DOHH2 (cell line): Measurements from ENCODE around the gene GPD1L.

ENCODE experiments used
- H3F3A ChIP-seq: fragments of 200-600 bp; sonication (generic), shearing (Covaris generic); 2 replicates; pipeline ENCODE4 v1.6.0; 2016; ENCODE audit warnings: antibody characterized with exemption, mild to moderate bottlenecking; ENCODE audit not compliant: control insufficient read depth, insufficient read depth
- H3K27ac ChIP-seq: fragments of 200-600 bp; sonication (generic); 2 replicates; pipeline ENCODE4 v1.5.1; 2014; ENCODE audit warnings: low read depth, mild to moderate bottlenecking, low read length, moderate library complexity
- H3K27me3 ChIP-seq: fragments of 200-600 bp; sonication (generic); 2 replicates; pipeline ENCODE4 v1.6.1; 2014; ENCODE audit warnings: mild to moderate bottlenecking, low read length, mixed read lengths; ENCODE audit not compliant: control insufficient read depth
- H3K36me3 ChIP-seq: fragments of 200-600 bp; sonication (generic); 2 replicates; pipeline ENCODE4 v1.6.1; 2014; ENCODE audit warnings: mild to moderate bottlenecking, low read length, moderate library complexity, mixed read lengths; ENCODE audit not compliant: control insufficient read depth
- H3K4me1 ChIP-seq: fragments of 200-600 bp; sonication (generic); 2 replicates; pipeline ENCODE4 v1.6.1; 2014; ENCODE audit warnings: mild to moderate bottlenecking, low read length, mixed read lengths; ENCODE audit not compliant: control insufficient read depth
- H3K4me2 ChIP-seq: fragments of 200-600 bp; sonication (generic); 2 replicates; pipeline ENCODE4 v1.6.0; 2014; ENCODE audit warnings: mild to moderate bottlenecking, low read length, moderate library complexity
- H3K4me3 ChIP-seq: fragments of 200-600 bp; sonication (generic); 2 replicates; pipeline ENCODE4 v1.5.1; 2014; ENCODE audit warnings: mild to moderate bottlenecking, low read length, mixed read lengths
- H3K79me2 ChIP-seq: fragments of 200-600 bp; sonication (generic); 2 replicates; pipeline ENCODE4 v1.6.1; 2014; ENCODE audit warnings: mild to moderate bottlenecking, low read length, mixed read lengths; ENCODE audit not compliant: control insufficient read depth
- H3K9me2 ChIP-seq: fragments of 200-600 bp; sonication (generic); replicated peaks from 2 replicates; pipeline ENCODE4 v1.6.1; 2014; ENCODE audit warnings: mild to moderate bottlenecking, low read length, mixed read lengths; ENCODE audit not compliant: control insufficient read depth
- H3K9me3 ChIP-seq: fragments of 200-600 bp; sonication (generic); 2 replicates; pipeline ENCODE4 v1.6.1; 2014; ENCODE audit warnings: antibody characterized with exemption, low read length, mixed read lengths; ENCODE audit not compliant: control insufficient read depth, insufficient read depth
- H4K20me1 ChIP-seq: fragments of 200-600 bp; sonication (generic); 2 replicates; pipeline ENCODE4 v1.6.0; 2014; ENCODE audit warnings: low read depth, mild to moderate bottlenecking, antibody characterized with exemption, low read length, moderate library complexity; ENCODE audit not compliant: control insufficient read depth, insufficient read depth
- CTCF ChIP-seq: fragments of 200-600 bp; sonication (generic); IDR thresholded peaks from one replicate; pipeline ENCODE4 v1.5.1; 2014; ENCODE audit warnings: antibody characterized with exemption, mild to moderate bottlenecking, low read depth, low read length; ENCODE audit not compliant: poor library complexity, severe bottlenecking
- EZH2phosphoT487 ChIP-seq: fragments of 200-600 bp; sonication (generic); IDR thresholded peaks from 2 replicates; pipeline ENCODE4 v1.6.1; 2017; ENCODE audit warnings: borderline replicate concordance, mild to moderate bottlenecking, antibody characterized with exemption, low read length, moderate library complexity, mixed read lengths

GPD1L gene

GRCh38 chr3:32181365-32181764 is 74.9 kb downstream of the GPD1L start:
- H3K4me3 ChIP-seq = no peak overlapping the region
- no peak overlapping the region for H3K4me2 ChIP-seq
- no peaks in the 10 kb centered on the region for H3K9me2 ChIP-seq
- H3K36me3 ChIP-seq = no peaks in the 10 kb centered on the region
- H3K4me1 ChIP-seq = peaks cover 9% of the 10 kb centered on the region
- H3K79me2 ChIP-seq = no peaks in the 10 kb centered on the region
- TF ChIP-seq CTCF = no peak
- no peak for TF ChIP-seq EZH2phosphoT487
- no peaks in the 10 kb centered on the region for H3F3A ChIP-seq
- H4K20me1 ChIP-seq = no peaks in the 10 kb centered on the region
- no peak overlapping the region for H3K27ac ChIP-seq
- H3K27me3 ChIP-seq = peaks cover 2% of the 10 kb centered on the region; the same call in 1 of the 2 replicates
- H3K9me3 ChIP-seq = no peaks in the 10 kb centered on the region

GRCh38 chr3:32181796-32182195 is 75.4 kb downstream of the GPD1L start:
- H3K4me2 ChIP-seq = no peak overlapping the region
- peaks cover 10% of the 10 kb centered on the region for H3K4me1 ChIP-seq
- H3F3A ChIP-seq = no peaks in the 10 kb centered on the region
- no peaks in the 10 kb centered on the region for H4K20me1 ChIP-seq
- no peaks in the 10 kb centered on the region for H3K79me2 ChIP-seq
- peaks cover 2% of the 10 kb centered on the region; the same call in 1 of the 2 replicates for H3K27me3 ChIP-seq
- H3K4me3 ChIP-seq = no peak overlapping the region
- H3K27ac ChIP-seq = no peak overlapping the region
- no peaks in the 10 kb centered on the region for H3K9me2 ChIP-seq
- TF ChIP-seq CTCF = no peak
- TF ChIP-seq EZH2phosphoT487 = no peak
- H3K9me3 ChIP-seq = no peaks in the 10 kb centered on the region
- no peaks in the 10 kb centered on the region for H3K36me3 ChIP-seq

- H3K9me3 ChIP-seq = no peaks in the 10 kb centered on the region
- H3K27ac ChIP-seq = no peak overlapping the region
- no peaks in the 10 kb centered on the region for H3K27me3 ChIP-seq
- H3K79me2 ChIP-seq = no peaks in the 10 kb centered on the region
- H3K4me2 ChIP-seq = no peak overlapping the region
- H3F3A ChIP-seq = no peaks in the 10 kb centered on the region
- peaks cover 11% of the 10 kb centered on the region for H3K4me1 ChIP-seq
- TF ChIP-seq CTCF = no peak
- no peak for TF ChIP-seq EZH2phosphoT487
- no peaks in the 10 kb centered on the region for H3K9me2 ChIP-seq
- H3K4me3 ChIP-seq = no peak overlapping the region
- H4K20me1 ChIP-seq = no peaks in the 10 kb centered on the region
- no peaks in the 10 kb centered on the region for H3K36me3 ChIP-seq
Observed at GRCh38 chr3:32184187-32184730, 77.8 kb downstream of the GPD1L start.
